Activated T-cell treated with anti-CD3 and anti-CD28 coated beads for 24 hours (primary cell): ENCODE measurements around the gene YPEL4.

Experiments
- DNase-seq: peaks from one replicate; pipeline ENCODE4 v3.0.0-alpha.2; 2020; ENCODE audit warnings: low read depth

Gene YPEL4

GRCh38 chr11:57632116-57632515, 17.6 kb downstream of the YPEL4 start:
- no peak for DNase-seq

DNA sequence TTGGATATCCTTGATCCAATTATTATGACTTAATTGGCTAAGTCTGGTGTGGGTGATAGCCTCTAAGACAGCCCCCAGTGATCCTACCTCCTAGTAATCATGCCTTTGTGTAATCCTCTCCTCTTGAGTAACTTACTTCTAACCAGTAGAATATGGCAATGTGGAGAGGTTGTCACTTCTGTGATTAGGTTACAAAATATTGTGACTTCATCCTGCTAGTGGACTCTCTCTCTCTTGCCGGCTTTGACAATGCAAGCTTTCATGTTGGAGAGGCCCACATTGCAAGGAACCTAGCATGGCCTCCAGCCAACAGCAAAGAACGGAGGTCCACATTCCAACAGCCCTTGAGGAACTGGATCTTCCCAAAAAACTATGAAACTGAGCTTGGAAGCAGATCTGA, 19.5 kb downstream of the YPEL4 start:
- DNase-seq: no peak

GRCh38 chr11:57626895-57627294, 22.8 kb downstream of the YPEL4 start:
- DNase-seq: no peak

- no peak for DNase-seq
These were observed 24.8 kb downstream of the YPEL4 start for GRCh38 chr11:57624864-57625263.

GRCh38 chr11:57622263-57622662, 27.4 kb downstream of the YPEL4 start:
- no peak for DNase-seq

GRCh38 chr11:57620467-57620866, 29.2 kb downstream of the YPEL4 start:
- DNase-seq: no peak

DNA sequence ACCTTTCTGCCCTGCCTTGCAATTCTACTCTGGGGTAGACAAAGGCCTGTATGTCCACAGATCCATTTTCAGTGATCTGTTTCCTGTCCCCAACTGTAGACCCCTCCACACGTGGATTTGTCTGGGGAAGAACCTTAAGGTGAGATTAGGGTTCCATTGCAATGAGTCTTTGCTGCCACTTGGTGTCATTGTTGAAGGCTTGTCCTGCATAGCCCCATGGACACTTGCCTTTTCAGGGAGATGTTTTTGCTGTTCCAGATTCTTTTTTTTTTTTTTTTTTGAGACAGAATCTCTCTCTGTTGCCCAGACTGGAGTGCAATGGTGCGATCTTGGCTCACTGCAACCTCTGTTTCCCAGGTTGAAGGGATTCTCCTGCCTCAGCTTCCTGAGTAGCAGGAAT, 30.4 kb downstream of the YPEL4 start:
- no peak for DNase-seq

- no peak for DNase-seq
These were observed 31.3 kb downstream of the YPEL4 start for GRCh38 chr11:57618438-57618837.

- no peak for DNase-seq
These were observed 33.1 kb downstream of the YPEL4 start for GRCh38 chr11:57616595-57616994.

- no peak for DNase-seq
These were observed 34.4 kb downstream of the YPEL4 start for GRCh38 chr11:57615308-57615707.

DNA sequence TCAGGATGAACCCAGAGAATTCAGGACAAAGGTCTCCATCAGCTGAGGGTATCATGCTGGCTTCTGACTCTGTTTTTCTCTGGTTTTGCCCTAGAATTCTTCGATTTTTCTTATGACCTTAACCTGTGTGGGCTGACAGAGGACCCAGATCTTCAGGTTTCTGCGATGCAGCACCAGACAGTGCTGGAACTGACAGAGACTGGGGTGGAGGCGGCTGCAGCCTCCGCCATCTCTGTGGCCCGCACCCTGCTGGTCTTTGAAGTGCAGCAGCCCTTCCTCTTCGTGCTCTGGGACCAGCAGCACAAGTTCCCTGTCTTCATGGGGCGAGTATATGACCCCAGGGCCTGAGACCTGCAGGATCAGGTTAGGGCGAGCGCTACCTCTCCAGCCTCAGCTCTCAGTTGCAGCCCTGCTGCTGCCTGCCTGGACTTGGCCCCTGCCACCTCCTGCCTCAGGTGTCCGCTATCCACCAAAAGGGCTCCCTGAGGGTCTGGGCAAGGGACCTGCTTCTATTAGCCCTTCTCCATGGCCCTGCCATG, 35.4 kb downstream of the YPEL4 start:
- DNase-seq: no peak

- no peak for DNase-seq
These were observed 39.5 kb downstream of the YPEL4 start for GRCh38 chr11:57610170-57610569.

GRCh38 chr11:57605028-57605420, 44.7 kb downstream of the YPEL4 start:
- DNase-seq: no peak

DNA sequence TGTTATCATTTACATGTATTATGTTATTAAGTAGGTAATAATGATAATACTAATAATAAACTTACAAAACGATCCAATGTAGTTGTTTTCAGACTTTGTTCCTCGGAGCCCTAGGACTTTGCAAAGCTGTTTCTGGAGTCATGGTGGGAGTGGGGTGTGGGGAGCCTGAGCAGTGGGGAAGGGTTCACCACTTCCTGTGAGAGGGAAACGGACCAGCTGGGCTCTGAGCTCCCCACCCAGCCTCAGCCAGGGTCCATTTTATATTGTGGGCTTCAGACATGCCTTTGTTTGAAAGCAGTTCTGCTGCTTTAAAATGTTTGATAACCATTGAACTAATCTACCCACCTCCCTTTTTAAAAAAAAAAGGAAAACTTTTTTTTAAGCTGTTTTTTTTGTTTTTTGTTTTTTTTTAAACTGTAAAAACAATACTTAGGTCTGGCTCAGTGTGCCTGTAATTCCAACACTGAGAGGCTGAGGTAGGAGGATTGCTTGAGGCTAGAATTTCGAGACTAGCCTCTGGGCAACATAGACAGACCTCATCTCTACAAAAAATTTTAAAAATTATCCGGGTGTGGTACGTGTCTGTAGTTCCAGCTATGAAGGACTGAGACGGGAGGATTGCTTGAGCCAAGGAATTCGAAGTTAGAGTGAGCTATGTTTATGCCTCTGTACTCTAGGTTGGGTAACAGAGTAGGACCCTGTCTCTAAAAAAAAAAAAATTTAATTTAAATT, 45.2 kb downstream of the YPEL4 start:
- no peak for DNase-seq

GRCh38 chr11:57601297-57601696, 48.4 kb downstream of the YPEL4 start:
- no peak for DNase-seq

DNA sequence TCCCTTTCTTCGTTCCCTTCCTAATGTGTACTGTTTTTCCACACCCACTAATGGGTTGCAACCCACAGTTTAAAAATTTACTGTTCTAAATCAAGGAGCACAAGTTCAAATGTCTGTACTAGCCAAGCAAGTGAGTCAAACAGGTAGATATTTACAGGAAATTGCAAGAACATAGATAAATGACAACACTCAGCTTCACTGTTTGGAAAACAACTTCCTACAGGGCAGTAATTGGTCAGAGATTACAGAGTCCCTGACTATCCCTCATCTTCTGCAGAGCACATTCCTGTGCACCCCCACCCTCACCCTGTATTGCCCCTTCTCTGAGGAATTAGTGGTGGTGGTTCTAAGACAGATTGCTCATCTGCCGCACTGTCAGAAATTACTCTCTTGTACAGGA, 50.3 kb downstream of the YPEL4 start:
- no peak for DNase-seq

DNA sequence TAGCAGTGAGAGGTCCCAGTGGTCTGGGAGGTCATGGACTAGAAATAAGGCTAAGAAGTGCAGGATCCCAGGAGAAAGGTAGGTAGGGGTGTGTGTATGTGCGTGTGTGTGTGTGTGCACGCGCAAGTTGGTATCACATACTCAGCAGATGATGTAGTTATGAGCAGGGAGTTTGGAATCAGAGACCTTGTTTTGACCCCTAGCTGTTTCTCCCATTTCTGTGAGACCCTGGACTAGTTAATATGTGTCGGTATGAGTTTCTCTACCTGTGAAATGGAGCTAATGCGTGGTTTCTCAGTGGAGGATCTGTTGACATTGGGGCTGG, 50.9 kb downstream of the YPEL4 start:
- no peak for DNase-seq

GRCh38 chr11:57597916-57598830, 51.5 kb downstream of the YPEL4 start:
- no peak for DNase-seq

GRCh38 chr11:57597461-57597915, 52.2 kb downstream of the YPEL4 start, which contains the start of gene SERPING1:
Gene SERPING1 (plus strand): TSS chr11:57597685. CDS start chr11:57598271, 586 bp downstream.
- DNase-seq: no peak

GRCh38 chr11:57596266-57596885, 53.3 kb downstream of the YPEL4 start:
- no peak for DNase-seq
